ENCODE results near the gene AUTS2.

GRCh38 chr7:70830426-70830825 lies 1232.2 kb downstream of the AUTS2 start:
- TF ChIP-seq CTCF (IDR thresholded peaks at IDR 0.05) = no peak
- no peak for TF ChIP-seq POLR2A (IDR thresholded peaks at IDR 0.05)
